Uterus (tissue), 2 donors: Measurements from ENCODE around the gene F12.

ENCODE experiments used
- CTCF ChIP-seq, 4 experiments: fragments of 200-600 bp in 2 of 4; fragments of 450-650 bp in 2 of 4; sonication (generic) in 2 of 4; IDR thresholded peaks; one replicate each; pipeline ENCODE4 v1.5.1; 2016 to 2019; ENCODE audit warnings: antibody characterized with exemption in 4 of 4, mild to moderate bottlenecking in 2 of 4, moderate library complexity in 1 of 4
- POLR2A ChIP-seq, 2 donors: fragments of 450-650 bp; IDR thresholded peaks; one replicate each; pipeline ENCODE4 v1.6.1; 2016; ENCODE audit warnings: antibody characterized with exemption in 2 of 2, mild to moderate bottlenecking in 1 of 2, moderate library complexity in 1 of 2

GRCh38 chr5:177393990-177394389 is 15.4 kb downstream of the F12 start:
- TF ChIP-seq CTCF (IDR thresholded peaks at IDR 0.05) (no peak), POLR2A (IDR thresholded peaks at IDR 0.05) (no peak)
